HG03025 (cell line): ENCODE data around the gene AKIRIN2.
"Not testable (repeated sequence)": the region's sequence is repeated elsewhere in the genome, so short reads cannot be mapped to it uniquely, and the experiment has no call there.

ENCODE experiments used
- ATAC-seq: cut with Tn5 transposase; IDR thresholded peaks from one replicate; pipeline ENCODE4 v1.9.1; 2021; ENCODE audit warnings: mild to moderate bottlenecking, moderate library complexity; ENCODE audit not compliant: unreplicated experiment, low FRiP score

AKIRIN2 gene

GRCh38 chr6:87692086-87692485, 9.9 kb downstream of the AKIRIN2 start:
- no peak for ATAC-seq

- no peak for ATAC-seq
Measured at GRCh38 chr6:87690441-87690840, 11.6 kb downstream of the AKIRIN2 start.

GRCh38 chr6:87687893-87688292, 14.1 kb downstream of the AKIRIN2 start:
- not testable (repeated sequence) for ATAC-seq

- ATAC-seq: no peak
Measured at GRCh38 chr6:87687296-87687695, 14.7 kb downstream of the AKIRIN2 start.

GRCh38 chr6:87686636-87687205, 15.3 kb downstream of the AKIRIN2 start:
- not testable (repeated sequence) for ATAC-seq

- no peak for ATAC-seq
Measured at GRCh38 chr6:87684895-87685654, 17.0 kb downstream of the AKIRIN2 start.

GRCh38 chr6:87683890-87684289, 18.1 kb downstream of the AKIRIN2 start:
- ATAC-seq: no peak

GRCh38 chr6:87682310-87682709, 19.7 kb downstream of the AKIRIN2 start:
- ATAC-seq: no peak

- ATAC-seq: no peak
Measured at GRCh38 chr6:87675004-87675681, 26.9 kb downstream of the AKIRIN2 start.

- ATAC-seq: no peak
Measured at GRCh38 chr6:87674290-87674689, 27.7 kb downstream of the AKIRIN2 start.

- ATAC-seq: no peak
Measured at GRCh38 chr6:87673237-87673636, 28.8 kb downstream of the AKIRIN2 start.

GRCh38 chr6:87672641-87673040, 29.4 kb downstream of the AKIRIN2 start:
- ATAC-seq: no peak

- no peak for ATAC-seq
Measured at GRCh38 chr6:87671555-87672029, 30.4 kb downstream of the AKIRIN2 start.

- ATAC-seq: no peak
Measured at GRCh38 chr6:87670707-87671106, 31.3 kb downstream of the AKIRIN2 start.

- ATAC-seq: no peak
Measured at GRCh38 chr6:87669051-87669450, 33.0 kb downstream of the AKIRIN2 start.

GRCh38 chr6:87668013-87668412, 34.0 kb downstream of the AKIRIN2 start:
- no peak for ATAC-seq

GRCh38 chr6:87667032-87667431, 35.0 kb downstream of the AKIRIN2 start:
- no peak for ATAC-seq

GRCh38 chr6:87664921-87665485, 37.0 kb downstream of the AKIRIN2 start:
- ATAC-seq: no peak

- no peak for ATAC-seq
Measured at GRCh38 chr6:87663434-87663833, 38.6 kb downstream of the AKIRIN2 start.

- no peak for ATAC-seq
Measured at GRCh38 chr6:87661503-87661902, 40.5 kb downstream of the AKIRIN2 start.

- no peak for ATAC-seq
Measured at GRCh38 chr6:87661016-87661415, 41.0 kb downstream of the AKIRIN2 start.
